K562 (cell line): Measurements from ENCODE around the gene PARD6A. TPM values are rescaled to one million over a fixed set of nuclear protein-coding genes. Genes with fewer than 3 reads are reported as not detected.

Experiments used
- BMI1 ChIP-seq: fragments of 150-350 bp; IDR thresholded peaks from 2 replicates; pipeline ENCODE4 v1.6.1; 2014; ENCODE audit warnings: low read length
- BRF2 ChIP-seq: IDR thresholded peaks from 3 replicates; pipeline ENCODE4 v1.6.1; 2011; ENCODE audit warnings: borderline replicate concordance, mild to moderate bottlenecking; ENCODE audit not compliant: insufficient read length, insufficient read depth
- CLOCK ChIP-seq: fragments of 250-450 bp; sonication (Bioruptor Pico); IDR thresholded peaks from 2 replicates; pipeline ENCODE4 v1.4.0; 2020; ENCODE audit warnings: mild to moderate bottlenecking, moderate library complexity, borderline replicate concordance
- CXXC5 ChIP-seq: fragments of 250-450 bp; sonication (Bioruptor Pico); IDR thresholded peaks from 2 replicates; pipeline ENCODE4 v1.8.0; 2022; ENCODE audit warnings: inconsistent platforms, mild to moderate bottlenecking, moderate library complexity
- GMEB1 ChIP-seq: fragments of 250-450 bp; sonication (Bioruptor Pico); IDR thresholded peaks from 2 replicates; pipeline ENCODE4 v1.4.0; 2020; ENCODE audit warnings: mild to moderate bottlenecking
- MXI1 ChIP-seq: IDR thresholded peaks from 2 replicates; pipeline ENCODE4 v1.6.1; 2011; ENCODE audit warnings: low read depth, mild to moderate bottlenecking, improper control_type of control experiment, low read length
- NFIC ChIP-seq: fragments of 450-650 bp; IDR thresholded peaks from 2 replicates; pipeline ENCODE4 v1.6.1; 2017; ENCODE audit warnings: mild to moderate bottlenecking, inconsistent platforms
- RBM15 ChIP-seq: fragments of 200-400 bp; formaldehyde crosslinking; IDR thresholded peaks from 2 replicates; pipeline ENCODE4 v1.6.1; 2018; ENCODE audit warnings: mild to moderate bottlenecking, low read length, moderate library complexity; ENCODE audit not compliant: insufficient read depth
- RREB1 ChIP-seq: fragments of 250-450 bp; sonication (Bioruptor Pico); IDR thresholded peaks from 2 replicates; pipeline ENCODE4 v1.4.0; 2020
- SIX5 ChIP-seq, 2 experiments: IDR thresholded peaks; 2 replicates each; pipeline ENCODE4 v1.6.1; 2011; ENCODE audit warnings: low read length in 2 of 2, borderline replicate concordance in 1 of 2, low read depth in 1 of 2, mild to moderate bottlenecking in 1 of 2, moderate library complexity in 1 of 2; ENCODE audit not compliant: insufficient read depth in 1 of 2
- SPI1 ChIP-seq: IDR thresholded peaks from 2 replicates; pipeline ENCODE4 v1.6.1; 2011; ENCODE audit warnings: low read depth, low read length, control low read depth, borderline replicate concordance
- ZFX ChIP-seq: sonication (generic); formaldehyde crosslinking; IDR thresholded peaks from 2 replicates; pipeline ENCODE4 v1.8.0; 2022; ENCODE audit warnings: mild to moderate bottlenecking, missing genetic modification reagents, moderate library complexity
- polyA plus RNA-seq, 8 experiments: library from polyadenylated mRNA; depleted of rRNA in 4 of 8; stranded (reverse) in 5 of 8; unstranded in 3 of 8; fragments of >200 nt; fragmentation: Nextera tagmentation in 2 of 8; fragmentation: Illumina TruSeq in 1 of 8; extraction: Ambion mirVana in 2 of 8; extraction: Trizol in 1 of 8; gene quantifications; 2 replicates each; pipeline versions ENCODE4 v1.2.1 to v1.2.3, GENCODE V29; 2011 to 2014; ENCODE audit warnings: inconsistent platforms in 1 of 8, missing spikeins in 1 of 8
- total RNA-seq, 7 experiments: library from RNA; depleted of rRNA in 6 of 7; stranded (reverse); fragments of >200 nt in 6 of 7; fragmentation: Illumina TruSeq in 2 of 7; extraction: Trizol in 2 of 7; gene quantifications; 2 replicates each; pipeline versions ENCODE4 v1.2.1 to v1.2.3, GENCODE V29; 2011 to 2021; ENCODE audit warnings: low replicate concordance in 1 of 7

PARD6A gene
- total and polyA plus RNA-seq, 9 of the 15 experiments (the other 6 are each of a cell fraction or from before 2014, with no cell fraction given): 0.04 to 2.0 (median 0.44) TPM

- peak; percentile 62 for TF ChIP-seq CXXC5
- no peak for TF ChIP-seq RBM15
- peak; percentile 30; the same call in 1 of the 2 replicates for TF ChIP-seq GMEB1 (CRISPR knock-in tag)
- no peak for TF ChIP-seq BRF2
- TF ChIP-seq SPI1: 0 out of 2 replicates have a peak, but pooled peaks have one; percentile 24
- TF ChIP-seq RREB1 (CRISPR knock-in tag): 0 out of 2 replicates have a peak, but pooled peaks have one; percentile 25
- no peak for TF ChIP-seq BMI1
- TF ChIP-seq CLOCK: no peak
- TF ChIP-seq NFIC: no peak; the same call in 1 of the 2 replicates
- TF ChIP-seq SIX5 (IDR thresholded peaks at IDR 0.05; ENCODE audit: borderline replicate concordance in 1 of 2, insufficient read depth in 1 of 2, low read depth in 1 of 2, low read length in 2 of 2): peak; percentile 82 to 83; a peak in 3 of 4 replicates
- peak; percentile 56; the same call in 1 of the 2 replicates for TF ChIP-seq MXI1
- TF ChIP-seq ZFX (CRISPR knock-in tag): peak; percentile 71
These were observed 6.0 kb downstream of the PARD6A start, which contains the start of the genes C16orf86 and ENKD1 (continued) for GRCh38 chr16:67666559-67667452.
